Activated naive CD8-positive, alpha-beta T cell treated with anti-CD3 and anti-CD28 coated beads, Interleukin-2, amount 50 U/mL, for 16 hours (primary cell): ENCODE results near the gene RASSF7.
"Not testable (repeated sequence)": the region's sequence is repeated elsewhere in the genome, so short reads cannot be mapped to it uniquely, and the experiment has no call there.

Experiments
- DNase-seq: peaks from one replicate; pipeline ENCODE4 v3.0.0-alpha.2; 2020; ENCODE audit warnings: low read depth, low spot score

RASSF7 gene

DNA sequence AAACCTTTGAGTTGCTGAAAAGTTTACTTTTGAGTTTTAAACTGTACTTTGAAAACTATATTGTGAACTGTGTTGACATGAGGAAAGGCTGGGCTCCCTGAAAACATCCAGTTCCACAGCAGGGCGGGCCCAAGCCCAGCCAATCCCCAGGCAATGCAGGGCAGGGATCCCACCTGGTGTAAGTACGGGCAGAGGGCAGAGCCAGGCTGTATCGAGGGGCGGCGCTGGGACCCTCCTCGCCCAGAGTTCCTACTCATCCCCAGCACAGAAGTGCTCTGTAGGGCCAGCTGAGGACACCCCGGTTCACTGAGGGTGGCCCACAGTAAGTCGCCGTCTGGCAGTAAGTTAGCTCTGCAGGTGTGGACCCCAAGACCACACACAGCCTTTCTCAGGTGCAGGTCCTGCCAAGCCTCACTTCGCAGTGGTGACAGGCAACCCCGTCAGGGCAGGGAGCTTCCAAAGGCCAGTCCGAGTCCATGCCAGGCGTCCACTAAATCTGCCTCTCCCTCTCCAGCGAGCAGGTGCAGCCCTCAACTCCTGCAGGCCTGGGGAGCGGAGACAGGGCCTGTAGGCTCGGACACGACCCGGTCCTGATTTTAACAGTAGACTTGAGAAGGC is 6.3 kb downstream of the RASSF7 start:
- no peak for DNase-seq

DNA sequence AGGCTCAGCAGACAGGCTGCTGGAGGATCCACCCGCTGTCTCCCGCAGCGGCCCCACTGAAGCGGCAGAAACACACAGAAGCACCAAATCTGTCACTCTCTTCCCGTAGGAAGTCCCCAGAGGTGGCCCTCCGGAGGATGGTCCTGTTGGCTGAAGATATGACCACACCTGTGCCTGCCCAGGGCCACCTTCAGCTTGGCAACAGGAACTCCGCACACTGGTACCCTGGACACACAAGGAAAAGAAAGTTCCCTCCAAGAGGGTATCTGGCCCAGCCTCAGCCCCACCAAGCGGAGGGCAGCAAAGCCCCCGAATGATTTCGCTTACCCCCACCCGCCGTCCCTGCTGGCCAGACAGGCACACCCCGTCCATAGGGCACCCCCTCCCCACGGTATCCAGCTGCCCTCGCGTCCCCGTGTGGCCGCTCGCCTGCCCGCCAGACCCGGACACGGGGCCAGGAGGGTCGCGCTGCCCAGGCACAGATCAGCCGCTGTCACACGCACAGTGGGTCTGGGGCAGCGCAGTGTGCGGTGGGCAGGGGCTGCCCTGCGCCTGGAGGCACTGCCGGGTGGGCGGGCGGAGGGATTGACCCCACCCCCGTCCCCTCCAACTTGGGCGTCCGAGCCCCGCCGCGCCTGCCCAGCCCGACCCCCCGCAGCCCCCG is 7.0 kb downstream of the RASSF7 start:
- DNase-seq: no peak

DNA sequence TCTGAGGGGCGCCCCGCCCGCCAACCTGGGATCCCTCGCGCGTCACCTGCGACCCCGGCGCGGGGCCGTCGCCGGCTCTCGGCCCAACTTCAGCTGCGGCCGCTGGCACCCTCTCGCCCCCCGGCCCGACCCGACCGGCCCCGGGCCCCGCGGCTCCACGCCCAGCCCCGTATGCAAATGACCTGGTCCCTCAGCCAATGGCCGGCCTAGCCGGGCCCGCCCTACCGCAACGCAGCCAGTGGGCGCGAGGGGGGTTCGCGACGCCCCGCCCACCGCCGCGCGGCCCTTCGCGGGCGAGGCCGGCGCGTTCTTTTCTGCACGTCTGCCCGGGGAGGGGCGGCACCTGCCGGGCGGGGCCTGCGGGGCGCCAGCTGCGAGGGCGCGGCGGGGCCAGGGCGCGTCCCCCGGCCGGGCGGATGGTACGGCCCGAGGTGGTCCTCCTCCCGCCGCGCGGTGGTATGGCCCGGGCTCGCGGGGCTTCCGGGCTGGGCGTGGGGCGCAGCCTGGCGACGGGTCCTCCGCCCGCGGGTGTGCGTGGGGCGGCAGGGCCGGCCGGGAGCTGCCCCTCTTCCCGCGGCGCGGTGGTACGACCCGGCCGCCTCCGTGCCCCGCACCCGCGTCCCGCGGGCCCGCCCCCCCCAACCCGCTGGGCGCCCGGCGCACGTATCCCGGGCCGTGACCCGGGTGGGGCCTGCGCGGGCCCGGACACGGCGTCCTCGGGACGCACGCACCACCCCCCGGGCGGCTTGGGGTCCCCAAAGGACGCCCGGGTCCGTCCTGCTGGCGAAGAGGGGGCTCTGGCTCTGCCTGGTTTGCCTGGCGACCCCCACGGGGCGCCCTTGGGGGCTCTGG is 7.8 kb downstream of the RASSF7 start:
- peak; percentile 77 for DNase-seq

DNA sequence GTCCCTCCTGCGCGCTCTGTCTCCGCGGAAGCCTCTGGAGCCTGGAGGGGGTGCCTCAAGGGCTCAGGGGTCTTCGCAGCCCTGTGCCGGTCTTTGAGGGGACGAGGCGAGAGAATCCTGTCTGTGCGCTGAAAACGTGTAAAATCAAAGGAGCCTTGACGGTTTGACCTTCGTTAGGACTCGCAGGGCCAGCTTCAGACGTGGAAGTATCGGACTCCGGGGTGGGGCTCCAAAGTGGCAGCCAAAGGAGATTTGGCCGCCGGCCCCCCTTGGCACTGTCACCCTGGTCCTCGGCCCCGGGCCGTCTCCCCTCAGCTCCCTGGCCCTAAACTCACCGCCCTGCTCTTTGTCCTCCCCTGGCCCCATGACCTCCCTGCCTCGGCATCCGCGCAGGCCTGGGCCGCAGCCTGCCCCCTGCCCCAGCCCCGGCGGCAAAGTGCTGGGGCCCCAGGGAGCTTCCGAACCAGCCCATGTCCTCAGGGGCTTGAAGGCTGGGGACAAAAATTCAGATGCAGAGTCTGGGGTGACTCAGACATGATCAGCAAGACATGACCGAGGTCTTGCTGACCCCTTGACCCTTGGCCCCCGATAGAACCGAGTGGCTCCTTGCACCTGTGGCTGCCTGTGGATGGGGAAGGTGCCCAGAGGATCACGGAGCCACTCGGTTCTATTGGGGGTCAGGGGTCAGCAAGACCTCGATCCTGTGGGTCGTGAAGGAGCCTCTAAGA is 8.6 kb downstream of the RASSF7 start:
- no peak for DNase-seq

DNA sequence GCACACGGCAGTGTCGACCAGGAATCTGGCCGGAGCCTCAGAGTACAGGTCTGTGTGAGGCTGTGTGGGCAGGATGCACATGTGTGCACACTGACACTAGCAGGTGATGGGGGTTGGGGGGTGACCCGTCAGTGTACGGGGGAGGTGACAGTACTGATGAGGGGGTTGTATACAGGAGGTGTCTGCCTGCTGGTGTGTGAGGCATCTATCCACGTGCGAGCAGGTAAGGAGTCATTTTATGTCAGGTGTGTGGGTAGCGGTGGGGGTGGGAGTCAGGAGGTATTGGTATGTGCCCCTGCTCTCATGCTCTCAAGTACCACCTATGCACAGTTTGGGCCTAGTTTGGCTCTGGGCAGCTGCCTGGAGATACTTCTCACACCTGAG is 11.0 kb downstream of the RASSF7 start:
- no peak for DNase-seq

DNA sequence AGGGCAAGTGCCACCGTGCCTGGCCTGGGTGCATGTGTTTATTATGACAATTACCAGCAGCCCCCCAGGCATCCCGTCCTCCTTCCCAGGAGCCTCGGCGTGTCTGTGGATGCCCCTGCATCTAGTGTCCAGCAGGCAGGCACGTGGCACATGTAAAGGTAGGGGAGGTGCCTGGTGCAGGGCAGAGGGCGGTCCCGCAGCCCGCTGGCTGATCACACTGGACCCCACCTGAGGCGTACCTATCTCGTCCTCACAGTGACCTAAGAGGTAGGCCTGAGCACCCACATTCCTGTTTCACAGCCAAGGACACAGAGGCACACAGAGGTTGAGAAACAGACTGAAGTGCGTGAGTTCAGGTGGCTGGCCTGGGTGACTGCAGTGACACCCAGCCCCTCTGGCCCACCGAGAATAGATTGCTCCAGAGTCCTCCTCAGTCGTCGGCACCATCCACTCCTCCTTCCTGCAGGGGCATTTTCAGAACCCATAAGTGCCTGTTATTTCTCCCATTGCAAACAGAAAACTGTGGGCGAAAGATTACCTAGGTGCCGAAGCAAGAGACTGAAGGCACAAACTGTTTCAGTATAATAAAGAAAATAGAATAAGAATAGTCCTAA is 12.5 kb downstream of the RASSF7 start:
- DNase-seq: no peak

DNA sequence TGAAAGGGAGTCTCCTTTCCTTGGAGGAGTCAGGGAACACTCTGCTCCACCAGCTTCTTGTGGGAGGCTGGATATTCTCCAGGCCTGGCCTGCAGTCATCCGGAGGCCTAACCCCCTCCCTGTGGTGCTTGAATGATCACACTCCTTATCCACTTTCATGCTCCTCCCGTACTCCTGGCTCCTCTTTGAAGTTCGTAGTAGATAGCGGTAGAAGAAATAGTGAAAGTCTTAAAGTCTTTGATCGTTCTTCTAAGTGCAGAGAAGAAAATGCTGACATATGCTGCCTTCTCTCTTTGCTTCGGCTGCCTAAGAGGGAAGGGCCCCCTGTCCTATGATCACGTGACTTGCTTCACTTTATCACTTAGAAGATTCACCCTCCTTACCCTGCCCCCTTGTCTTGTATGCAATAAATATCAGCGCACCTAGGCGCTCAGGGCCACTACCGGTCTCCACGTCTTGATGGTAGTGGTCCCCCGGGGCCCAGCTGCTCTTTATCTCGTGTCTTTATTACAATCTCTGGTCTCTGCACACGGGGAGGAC is 13.3 kb downstream of the RASSF7 start:
- not testable (repeated sequence) for DNase-seq

DNA sequence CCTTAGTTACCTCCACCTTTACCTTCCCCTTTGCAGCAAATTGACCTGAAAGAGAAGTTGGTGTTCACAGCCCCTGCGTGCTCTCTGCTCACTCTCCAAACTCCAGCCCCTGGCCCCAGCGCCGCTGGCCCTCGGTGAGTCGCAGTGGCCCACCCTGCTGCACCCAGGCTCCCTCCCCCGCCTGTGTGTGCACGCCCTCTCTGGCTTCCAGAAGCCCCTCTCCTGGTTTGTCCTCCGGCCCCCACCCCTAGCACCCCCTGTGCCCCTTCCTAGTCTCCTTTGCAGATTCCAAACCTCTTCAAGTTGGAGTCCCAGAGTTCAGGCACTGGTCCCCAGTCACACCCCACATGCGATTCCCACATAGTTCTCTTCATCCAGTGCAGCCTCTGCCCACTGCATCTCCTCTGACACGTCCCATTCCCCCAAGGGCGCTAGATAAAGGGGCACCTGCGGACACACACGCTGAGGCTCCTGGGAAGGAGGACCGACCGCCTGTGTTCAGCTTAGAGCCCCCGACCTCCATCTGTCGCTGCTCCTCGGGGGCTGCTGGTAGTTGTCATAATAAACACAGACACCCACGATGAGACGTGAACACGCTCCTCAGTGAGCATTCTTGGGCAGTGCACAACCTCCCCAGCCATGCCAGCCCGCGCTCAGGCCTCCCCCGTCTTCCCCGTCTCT is 14.0 kb downstream of the RASSF7 start:
- DNase-seq: no peak

DNA sequence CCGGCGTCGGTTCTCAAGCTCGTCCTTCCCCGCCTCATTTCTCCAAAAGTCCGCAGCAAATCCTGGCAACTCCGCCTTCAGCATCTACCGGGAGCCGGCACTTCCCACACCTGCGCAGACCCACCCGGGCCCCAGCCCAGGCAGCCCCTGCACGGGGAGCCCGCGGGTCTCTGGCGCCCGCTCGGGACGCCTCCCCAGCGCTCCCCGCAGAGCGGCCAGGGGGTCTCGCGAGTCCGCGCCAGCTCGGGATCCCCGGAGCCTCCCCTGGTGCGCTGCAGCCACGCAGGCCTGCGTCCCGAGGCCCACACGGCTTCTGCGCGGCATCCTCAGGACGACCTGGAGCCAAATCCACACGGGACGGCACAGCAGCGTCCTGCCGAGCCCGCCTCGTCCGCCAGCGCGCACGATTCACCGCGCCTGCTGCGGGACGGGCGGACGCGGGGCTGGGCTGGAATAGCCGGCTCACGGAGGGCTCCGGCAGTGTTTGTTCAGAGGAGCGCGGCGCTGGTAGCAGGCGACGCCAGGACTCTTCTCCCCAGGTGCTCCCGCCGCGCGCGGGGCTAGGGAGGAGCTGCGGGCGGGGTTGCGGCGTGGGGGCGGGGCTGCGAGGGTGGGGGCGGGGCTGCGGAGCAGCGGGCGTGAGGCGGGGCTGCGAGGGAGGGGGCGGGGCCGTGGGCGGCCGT is 14.7 kb downstream of the RASSF7 start:
- no peak for DNase-seq

DNA sequence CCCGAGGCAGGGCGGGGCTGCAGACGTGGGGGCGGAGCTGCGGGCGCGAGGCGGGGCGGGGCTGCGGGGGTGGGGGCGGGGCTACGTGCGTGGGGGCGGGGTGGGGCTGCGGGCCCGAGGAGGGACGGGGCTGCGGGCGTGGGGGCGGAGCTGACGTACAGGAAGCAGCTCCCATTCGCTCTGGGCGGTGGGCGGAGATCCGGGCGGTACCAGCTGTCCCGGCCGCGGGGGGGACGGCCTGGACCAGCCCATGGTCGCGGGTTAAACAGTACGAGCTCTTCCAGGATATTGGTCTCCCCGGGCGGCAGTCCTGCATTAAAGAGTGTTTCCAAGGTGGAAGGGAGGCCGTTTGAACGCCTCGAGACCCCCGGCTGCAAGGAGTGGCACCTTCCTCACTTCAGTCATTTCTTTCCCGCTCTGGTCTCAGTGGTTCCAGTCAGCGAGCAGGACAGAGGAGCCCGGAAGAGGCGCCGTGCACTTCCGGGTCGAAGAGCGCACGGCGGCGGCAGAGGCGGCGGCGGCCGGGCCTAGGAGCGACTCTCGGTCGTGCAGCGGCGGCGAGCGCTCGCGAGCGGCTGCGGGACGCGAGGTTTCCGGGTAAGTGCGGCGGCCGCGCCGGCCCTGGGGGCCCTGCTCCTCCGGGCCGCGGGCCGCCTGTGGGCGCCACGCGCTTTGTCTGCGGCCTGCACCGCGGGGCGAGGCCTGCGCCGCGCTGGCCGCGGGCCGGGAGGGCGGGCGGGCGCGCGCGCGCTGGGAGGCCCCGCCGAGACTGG is 15.4 kb downstream of the RASSF7 start, which contains the start of gene PHRF1:
PHRF1 (plus strand) TSS at position 475 of the 773 bp plus-strand sequence. CDS start 5,043 bp downstream, outside the sequence.
- DNase-seq: peak; percentile 91

DNA sequence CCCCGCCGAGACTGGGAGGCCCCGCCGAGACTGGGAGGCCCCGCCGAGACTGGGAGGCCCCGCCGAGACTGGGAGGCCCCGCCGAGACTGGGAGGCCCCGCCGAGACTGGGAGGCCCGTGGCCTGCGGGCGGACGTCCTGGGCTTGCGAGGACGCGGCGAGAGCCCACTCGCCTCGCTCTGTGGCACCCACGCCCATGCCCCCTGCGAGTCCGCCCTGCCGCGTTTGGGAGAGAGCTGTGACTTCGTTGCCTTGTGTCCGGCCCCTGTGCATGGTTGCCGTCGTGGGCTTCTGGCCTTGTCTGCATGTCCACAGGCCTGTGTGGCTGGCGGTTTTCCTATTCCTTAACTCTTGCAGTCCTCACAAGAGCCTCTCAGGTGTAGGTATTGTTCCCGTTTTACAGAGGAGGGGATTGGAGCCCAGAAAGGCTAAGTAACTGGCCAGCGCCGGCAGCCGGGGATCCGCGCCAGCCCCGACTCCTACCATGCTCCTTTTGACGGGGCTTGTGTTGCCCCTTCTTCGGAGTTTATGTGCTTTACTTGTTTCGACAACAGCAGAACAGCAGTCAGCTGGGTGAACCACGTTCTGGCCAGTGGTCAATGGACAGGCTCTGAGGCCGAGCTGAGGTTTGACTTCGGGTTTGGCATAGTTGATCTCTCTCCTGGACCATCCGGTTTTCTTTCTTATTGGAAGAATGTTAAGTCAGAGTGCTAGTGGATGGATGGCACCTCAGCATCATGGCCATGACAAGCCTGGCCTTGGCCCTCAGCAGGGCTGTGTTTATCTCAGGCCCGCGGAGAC is 16.2 kb downstream of the RASSF7 start:
- DNase-seq: no peak

DNA sequence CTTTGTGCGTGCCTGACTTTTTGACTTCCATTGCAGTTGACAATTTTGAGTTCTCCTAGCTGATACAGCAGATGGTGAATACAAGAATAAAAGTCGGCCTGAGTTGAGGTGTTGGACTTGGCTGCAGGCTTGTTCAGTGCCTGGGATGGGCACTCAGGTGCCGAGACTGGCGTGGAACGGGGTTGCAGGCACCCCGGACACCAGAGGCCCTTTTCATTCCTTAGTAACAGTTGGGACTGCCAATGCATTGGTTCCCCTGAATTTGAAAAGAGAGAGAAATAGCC is 16.8 kb downstream of the RASSF7 start:
- no peak for DNase-seq

DNA sequence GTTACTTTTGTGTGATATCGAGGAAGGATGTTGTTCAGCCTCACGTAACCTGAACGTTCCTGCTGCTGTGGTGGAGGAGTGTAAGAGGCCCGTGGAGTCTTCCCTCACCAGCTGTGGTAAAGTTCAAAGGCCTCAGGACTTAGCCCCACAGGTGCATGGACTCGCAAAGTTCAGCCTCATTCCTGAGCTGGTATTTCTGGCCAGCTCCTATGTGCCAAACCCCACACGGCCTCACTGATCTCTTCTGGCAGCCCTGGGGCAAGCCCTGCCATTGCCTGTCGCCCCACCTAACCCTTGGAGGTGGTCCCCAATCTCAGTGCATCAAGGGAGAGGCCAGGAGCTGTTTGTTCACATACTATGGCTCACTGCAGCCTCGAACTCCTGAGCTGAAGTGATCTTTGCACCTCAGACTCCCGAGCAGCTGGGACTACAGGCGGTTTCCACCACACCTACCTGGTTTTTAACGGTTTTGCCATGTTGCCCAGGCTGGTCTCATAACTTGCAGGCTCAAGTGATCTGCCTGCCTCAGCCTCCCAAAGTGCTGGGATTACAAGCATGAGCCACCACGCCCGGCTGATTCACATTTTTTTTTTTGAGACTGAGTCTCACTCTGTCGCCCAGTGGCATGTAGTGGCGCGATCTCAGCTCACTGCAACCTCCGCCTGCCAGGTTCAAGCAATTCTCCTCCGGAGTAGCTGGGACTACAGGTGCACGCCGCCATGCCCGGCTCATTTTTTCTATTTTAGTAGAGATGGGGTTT is 17.7 kb downstream of the RASSF7 start:
- no peak for DNase-seq

DNA sequence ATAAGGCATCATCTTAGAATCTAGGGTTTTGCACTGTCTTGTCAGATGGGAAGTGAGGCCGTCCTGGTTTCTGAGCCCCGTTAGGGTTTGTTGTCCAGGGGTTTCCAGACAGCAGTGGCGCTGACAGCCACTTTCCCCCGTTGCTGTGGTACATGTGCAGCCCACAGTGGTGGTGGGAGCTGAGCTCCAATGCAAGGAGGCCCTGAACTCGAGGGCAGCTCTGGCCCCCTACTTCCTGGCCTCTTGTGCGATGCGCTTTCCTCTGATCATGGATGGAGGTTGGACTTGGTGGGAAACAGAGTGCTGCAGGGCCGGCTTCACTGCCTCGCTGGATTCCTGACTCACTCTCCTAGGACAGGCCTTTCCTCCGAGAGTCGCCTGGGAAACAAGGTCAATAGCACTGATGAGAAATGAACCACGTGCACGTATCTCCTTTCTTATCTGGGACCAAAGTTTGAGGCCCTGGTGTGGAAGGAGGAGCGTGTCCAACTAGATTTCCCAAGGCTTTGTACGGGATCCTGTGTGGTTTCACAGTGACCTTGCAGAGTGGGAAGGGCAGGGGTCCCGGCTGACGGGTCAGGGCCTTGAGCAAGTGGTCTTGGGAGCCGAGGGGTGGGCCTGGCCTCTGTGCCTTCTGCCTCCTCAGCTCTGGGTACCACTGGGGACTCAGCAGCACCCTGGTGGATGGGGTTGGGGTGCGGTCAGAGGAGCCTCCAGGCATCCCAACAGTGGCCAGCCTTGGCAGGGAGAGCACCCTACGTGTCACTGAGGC is 19.2 kb downstream of the RASSF7 start:
- DNase-seq: no peak

DNA sequence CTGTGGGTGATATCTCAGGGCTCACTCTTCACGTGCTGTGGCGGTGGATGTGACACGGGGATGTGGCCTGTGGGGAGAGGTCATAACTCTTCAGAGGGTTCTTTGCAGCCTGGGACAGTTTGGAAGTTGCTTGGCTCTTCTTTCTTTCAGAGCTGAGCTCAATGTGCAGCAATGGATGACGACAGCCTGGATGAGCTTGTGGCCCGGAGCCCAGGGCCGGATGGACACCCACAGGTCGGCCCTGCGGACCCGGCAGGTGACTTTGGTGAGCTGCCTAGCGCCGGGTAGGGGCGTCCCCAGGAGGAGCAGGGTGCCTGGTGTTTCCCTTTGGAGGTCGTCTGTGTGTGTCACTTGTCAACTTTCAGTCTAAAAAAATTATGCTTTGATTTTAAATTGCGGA is 20.6 kb downstream of the RASSF7 start:
- DNase-seq: no peak

DNA sequence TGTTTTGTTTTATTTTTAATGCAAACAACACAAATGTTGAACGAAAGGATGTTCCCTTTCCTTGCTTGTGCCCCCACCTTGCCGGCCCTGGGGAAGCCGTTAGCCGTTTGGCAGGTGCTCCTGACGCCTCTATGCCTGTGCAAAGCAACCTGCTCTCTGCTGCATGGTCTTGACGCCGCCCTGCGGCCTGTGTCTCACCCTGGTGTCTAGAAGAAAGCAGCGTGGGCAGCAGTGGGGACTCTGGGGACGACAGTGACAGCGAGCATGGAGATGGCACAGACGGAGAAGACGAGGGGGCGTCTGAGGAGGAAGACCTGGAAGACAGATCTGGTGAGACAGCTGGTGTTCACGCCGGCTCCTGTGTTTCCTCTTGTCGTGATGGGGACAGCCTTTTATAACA is 21.0 kb downstream of the RASSF7 start:
- no peak for DNase-seq

DNA sequence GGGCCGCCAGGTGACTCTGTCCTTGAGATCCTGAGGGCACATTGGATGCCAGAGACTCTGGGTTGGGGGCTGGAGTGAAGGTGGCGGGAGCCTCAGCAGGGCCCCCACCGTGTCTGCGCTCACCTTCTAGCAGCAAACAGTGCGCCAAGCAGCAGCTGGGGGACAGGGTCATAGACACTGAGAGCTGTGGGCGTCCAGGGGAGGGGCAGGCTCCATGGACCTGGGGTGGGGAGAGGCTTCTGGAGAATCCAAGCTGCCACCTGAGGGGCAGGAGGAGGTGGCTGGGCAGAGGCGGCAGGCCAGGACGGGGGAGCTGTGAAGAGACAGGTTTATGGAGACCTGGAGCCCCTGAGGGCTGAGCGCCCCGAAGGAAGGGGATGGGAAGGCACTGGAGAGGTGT is 23.5 kb downstream of the RASSF7 start:
- no peak for DNase-seq
